NB4 (cell line): Measurements from ENCODE around the gene CDH4.

Experiments used
- CTCF ChIP-seq: IDR thresholded peaks from one replicate; pipeline ENCODE4 v1.5.1; 2012; ENCODE audit warnings: low read depth, low read length
- POLR2A ChIP-seq: IDR thresholded peaks from 2 replicates; pipeline ENCODE4 v1.6.1; 2011; ENCODE audit warnings: mild to moderate bottlenecking; ENCODE audit not compliant: insufficient read length; ENCODE audit errors: extremely low read depth

GRCh38 chr20:61584851-61585250 lies 332.8 kb downstream of the CDH4 start:
- TF ChIP-seq POLR2A: no peak
- no peak for TF ChIP-seq CTCF
